HG02885 (cell line): ENCODE measurements around the gene SFR1.
"Not testable (repeated sequence)": the region's sequence is repeated elsewhere in the genome, so short reads cannot be mapped to it uniquely, and the experiment has no call there.

Source experiments
- ATAC-seq: cut with Tn5 transposase; IDR thresholded peaks from one replicate; pipeline ENCODE4 v1.9.1; 2021; ENCODE audit warnings: mild to moderate bottlenecking; ENCODE audit not compliant: unreplicated experiment, poor library complexity

Gene SFR1

GRCh38 chr10:104155591-104155990 lies 33.6 kb downstream of the SFR1 start:
- no peak for ATAC-seq

- ATAC-seq = no peak
These were observed 48.8 kb downstream of the SFR1 start for GRCh38 chr10:104170610-104171254.

DNA sequence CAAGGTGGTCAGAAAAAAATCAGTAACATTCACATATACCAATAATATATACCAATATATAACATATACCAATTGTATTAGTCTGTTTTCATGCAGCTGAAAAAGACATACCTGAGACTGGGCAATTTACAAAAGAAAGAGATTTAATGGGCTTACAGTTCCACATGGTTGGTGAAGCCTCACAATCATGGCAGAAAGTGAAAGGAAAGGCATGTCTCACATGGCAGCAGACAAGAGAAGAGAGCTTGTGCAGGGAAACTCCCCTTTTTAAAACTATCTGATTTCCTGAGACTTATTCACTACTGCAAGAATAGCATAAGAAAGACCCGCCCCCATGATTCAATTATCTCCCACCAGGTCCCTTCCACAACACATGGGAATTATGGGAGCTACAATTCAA lies 52.2 kb downstream of the SFR1 start:
- not testable (repeated sequence) for ATAC-seq
